ENCODE data around the gene NT5C1A.

The NT5C1A gene

GRCh38 chr1:39631361-39632322 lies 40.3 kb downstream of the NT5C1A start:
- Histone ChIP-seq H3K79me1 (ENCODE audit: low read depth, low read length) (no peaks in the 10 kb centered on the region), H3K27me3 (ENCODE audit: control insufficient read depth in 3 of 3, insufficient read depth in 3 of 3, low read depth in 1 of 3, low read length in 3 of 3) (peaks cover 0 to 73% (median 4%) of the 10 kb centered on the region in 3 experiments), H2AFZ (ENCODE audit: low read length) (no peak overlapping the region), H2BK12ac (ENCODE audit: low read length) (no peak overlapping the region), H3K14ac (ENCODE audit: low read length) (no peak overlapping the region), H2BK15ac (ENCODE audit: low read length) (no peak overlapping the region), H2BK5ac (ENCODE audit: low read length) (no peak overlapping the region), H3K27ac (replicated peaks; ENCODE audit: low read length) (no peak overlapping the region), H3K4ac (ENCODE audit: low read length) (no peak overlapping the region), H3K23ac (ENCODE audit: low read depth, low read length, poor library complexity) (no peak overlapping the region), H2BK120ac (ENCODE audit: low read depth, low read length) (no peak overlapping the region), H3K9ac (ENCODE audit: low read depth, low read length, poor library complexity) (no peak overlapping the region), H3K36me3 (replicated peaks in 1 of 2; ENCODE audit: control insufficient read depth in 2 of 2, insufficient read depth in 2 of 2, low read length in 2 of 2) (peaks cover 0 to 2% of the 10 kb centered on the region in 2 donors), H3K4me3 (ENCODE audit: low read length in 2 of 2) (no peak overlapping the region), H3K4me2 (ENCODE audit: insufficient read depth, low read length, poor library complexity, severe bottlenecking) (no peak overlapping the region), H4K91ac (ENCODE audit: low read depth, low read length, poor library complexity) (no peak overlapping the region), H2AK5ac (ENCODE audit: low read depth, low read length) (no peak overlapping the region), H3K18ac (ENCODE audit: low read length) (no peak overlapping the region), H4K8ac (ENCODE audit: low read depth, low read length) (no peak overlapping the region), H3K9me3 (replicated peaks in 1 of 2; ENCODE audit: control insufficient read depth in 2 of 2, insufficient read depth in 1 of 2, low read depth in 1 of 2, low read length in 2 of 2) (no peaks in the 10 kb centered on the region), H3K4me1 (ENCODE audit: control insufficient read depth in 2 of 2, insufficient read depth in 1 of 2, low read depth in 1 of 2, low read length in 2 of 2) (peaks cover 0 to 19% of the 10 kb centered on the region in 2 donors)
- DNase-seq (ENCODE audit: low spot score) = no peak
- WGBS, 2 donors (ENCODE audit: extremely low coverage in 2 of 2, insufficient read length in 2 of 2, insufficient replicate concordance in 1 of 2) = no CpG with 5 or more reads among the region's 16 CpGs

DNA sequence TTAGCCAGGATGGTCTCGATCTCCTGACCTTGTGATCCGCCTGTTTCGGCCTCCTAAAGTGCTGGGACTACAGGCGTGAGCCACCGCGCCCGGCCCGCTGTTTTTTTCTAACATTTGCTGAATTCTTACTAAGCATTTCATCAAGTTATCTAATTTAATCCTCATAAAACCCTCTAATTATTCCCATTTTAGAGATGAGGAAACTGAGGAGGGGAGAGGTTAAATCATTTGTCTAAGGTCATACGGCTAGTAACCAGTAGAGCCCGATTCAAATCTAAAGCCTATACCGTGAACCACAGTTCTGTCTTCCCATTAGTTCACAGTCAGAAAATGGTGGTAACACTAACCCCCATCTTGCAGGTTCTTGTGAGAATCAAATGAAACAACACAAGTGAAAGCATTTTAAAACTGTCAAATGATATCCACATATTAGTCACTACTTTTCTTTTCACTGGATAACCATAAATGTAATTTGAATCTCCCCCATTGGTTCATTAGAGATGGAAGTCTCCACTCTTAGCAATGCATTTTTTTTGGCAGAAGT lies 43.0 kb downstream of the NT5C1A start:
- Histone ChIP-seq H3K18ac (ENCODE audit: low read length) (no peak overlapping the region), H3K4me3 (ENCODE audit: low read length in 2 of 2) (no peak overlapping the region), H4K91ac (ENCODE audit: low read depth, low read length, poor library complexity) (no peak overlapping the region), H3K4me1 (ENCODE audit: control insufficient read depth in 2 of 2, insufficient read depth in 1 of 2, low read depth in 1 of 2, low read length in 2 of 2) (peaks cover 0 to 19% of the 10 kb centered on the region in 2 donors), H3K27me3 (ENCODE audit: control insufficient read depth in 3 of 3, insufficient read depth in 3 of 3, low read depth in 1 of 3, low read length in 3 of 3) (peaks cover 0 to 75% (median 4%) of the 10 kb centered on the region in 3 experiments), H4K8ac (ENCODE audit: low read depth, low read length) (no peak overlapping the region), H2BK15ac (ENCODE audit: low read length) (no peak overlapping the region), H3K23ac (ENCODE audit: low read depth, low read length, poor library complexity) (no peak overlapping the region), H2AFZ (ENCODE audit: low read length) (no peak overlapping the region), H3K14ac (ENCODE audit: low read length) (no peak overlapping the region), H2AK5ac (ENCODE audit: low read depth, low read length) (no peak overlapping the region), H3K79me1 (ENCODE audit: low read depth, low read length) (no peaks in the 10 kb centered on the region), H3K9me3 (replicated peaks in 1 of 2; ENCODE audit: control insufficient read depth in 2 of 2, insufficient read depth in 1 of 2, low read depth in 1 of 2, low read length in 2 of 2) (no peaks in the 10 kb centered on the region), H2BK5ac (ENCODE audit: low read length) (no peak overlapping the region), H3K9ac (ENCODE audit: low read depth, low read length, poor library complexity) (no peak overlapping the region), H3K27ac (replicated peaks; ENCODE audit: low read length) (no peak overlapping the region), H3K4ac (ENCODE audit: low read length) (no peak overlapping the region), H3K36me3 (replicated peaks in 1 of 2; ENCODE audit: control insufficient read depth in 2 of 2, insufficient read depth in 2 of 2, low read length in 2 of 2) (peaks cover 0 to 2% of the 10 kb centered on the region in 2 donors), H2BK12ac (ENCODE audit: low read length) (no peak overlapping the region), H2BK120ac (ENCODE audit: low read depth, low read length) (no peak overlapping the region), H3K4me2 (ENCODE audit: insufficient read depth, low read length, poor library complexity, severe bottlenecking) (no peak overlapping the region)
- no CpG with 5 or more reads among the region's 11 CpGs for WGBS, 2 donors (ENCODE audit: extremely low coverage in 2 of 2, insufficient read length in 2 of 2, insufficient replicate concordance in 1 of 2)
- DNase-seq (ENCODE audit: low spot score) = no peak

GRCh38 chr1:39626646-39627045 lies 45.3 kb downstream of the NT5C1A start:
- H2BK12ac ChIP-seq (ENCODE audit: low read length) = no peak overlapping the region
- H3K4me1 ChIP-seq (ENCODE audit: control insufficient read depth in 2 of 2, insufficient read depth in 1 of 2, low read depth in 1 of 2, low read length in 2 of 2) = peaks cover 0 to under 1% of the 10 kb centered on the region in 2 donors
- H3K4me3 ChIP-seq (ENCODE audit: low read length in 2 of 2) = no peak overlapping the region
- H4K8ac ChIP-seq (ENCODE audit: low read depth, low read length) = no peak overlapping the region
- H3K4ac ChIP-seq (ENCODE audit: low read length) = no peak overlapping the region
- H2BK120ac ChIP-seq (ENCODE audit: low read depth, low read length) = no peak overlapping the region
- no peak overlapping the region for H3K9ac ChIP-seq (ENCODE audit: low read depth, low read length, poor library complexity)
- H3K18ac ChIP-seq (ENCODE audit: low read length) = no peak overlapping the region
- H2AK5ac ChIP-seq (ENCODE audit: low read depth, low read length) = no peak overlapping the region
- no peak overlapping the region for H3K23ac ChIP-seq (ENCODE audit: low read depth, low read length, poor library complexity)
- H3K36me3 ChIP-seq (replicated peaks in 1 of 2; ENCODE audit: control insufficient read depth in 2 of 2, insufficient read depth in 2 of 2, low read length in 2 of 2) = peaks cover 0 to 2% of the 10 kb centered on the region in 2 donors
- no peak overlapping the region for H3K14ac ChIP-seq (ENCODE audit: low read length)
- WGBS, 2 donors (ENCODE audit: extremely low coverage in 2 of 2, insufficient read length in 2 of 2, insufficient replicate concordance in 1 of 2) = no CpG with 5 or more reads among the region's 16 CpGs
- no peak overlapping the region for H2BK15ac ChIP-seq (ENCODE audit: low read length)
- H2AFZ ChIP-seq (ENCODE audit: low read length) = no peak overlapping the region
- no peak overlapping the region for H3K27ac ChIP-seq (replicated peaks; ENCODE audit: low read length)
- H3K79me1 ChIP-seq (ENCODE audit: low read depth, low read length) = no peaks in the 10 kb centered on the region
- H4K91ac ChIP-seq (ENCODE audit: low read depth, low read length, poor library complexity) = no peak overlapping the region
- H3K9me3 ChIP-seq (replicated peaks in 1 of 2; ENCODE audit: control insufficient read depth in 2 of 2, insufficient read depth in 1 of 2, low read depth in 1 of 2, low read length in 2 of 2) = no peaks in the 10 kb centered on the region
- no peak overlapping the region for H2BK5ac ChIP-seq (ENCODE audit: low read length)
- no peak for DNase-seq (ENCODE audit: low spot score)
- H3K27me3 ChIP-seq (ENCODE audit: control insufficient read depth in 3 of 3, insufficient read depth in 3 of 3, low read depth in 1 of 3, low read length in 3 of 3) = peaks cover 0 to 63% (median 0%) of the 10 kb centered on the region in 3 experiments
- H3K4me2 ChIP-seq (ENCODE audit: insufficient read depth, low read length, poor library complexity, severe bottlenecking) = no peak overlapping the region
